Mucosa of descending colon (tissue), 3 donors: ENCODE results near the gene KCNJ1. TPM values are rescaled to one million over a fixed set of nuclear protein-coding genes. Genes with fewer than 3 reads are reported as not detected.

Source experiments
- ATAC-seq: fragments of 200-7000 bp; cut with Tn5 transposase; one replicate; pipeline ENCODE4 v1.9.1; 2020; ENCODE audit warnings: mild to moderate bottlenecking, moderate library complexity
- DNase-seq, 3 donors: peaks; one replicate each; pipeline ENCODE4 v3.0.0-alpha.2; 2020
- H3K36me3 ChIP-seq: fragments of 200-600 bp; one replicate; pipeline ENCODE4 v1.8.0; 2021; ENCODE audit warnings: low read depth, mild to moderate bottlenecking
- H3K4me1 ChIP-seq: fragments of 200-600 bp; one replicate; pipeline ENCODE4 v1.8.0; 2021; ENCODE audit warnings: low read depth, mild to moderate bottlenecking
- H3K4me3 ChIP-seq: fragments of 200-600 bp; one replicate; pipeline ENCODE4 v1.8.0; 2021; ENCODE audit warnings: mild to moderate bottlenecking
- H3K9me3 ChIP-seq: fragments of 200-600 bp; one replicate; pipeline ENCODE4 v1.8.0; 2021; ENCODE audit warnings: mild to moderate bottlenecking
- CTCF ChIP-seq: fragments of 200-600 bp; IDR thresholded peaks from one replicate; pipeline ENCODE4 v1.8.0; 2022; ENCODE audit warnings: antibody characterized with exemption, mild to moderate bottlenecking
- intact Hi-C, 2 donors: fragments of 100-400 bp; cut with DNase I in 1 of 2; cut with micrococcal nuclease in 1 of 2; formaldehyde crosslinking; loops; one replicate each; pipeline versions ENCODE4 v1.11.0 to v1.11.1; 2022; cut with DNase I, micrococcal nuclease
- total RNA-seq, 3 donors: library from RNA; stranded (reverse); fragmentation: NEBNext Ultra II Directional in 2 of 3; extraction: Animal tissue kit (Norgen Biotek cat#: 25700) in 2 of 3; gene quantifications; one replicate each; pipeline versions ENCODE4 v1.2.1 to v1.2.4, GENCODE V29; 2021 to 2023
- donor health status: DM: no; HTN: no; CAD: no; lungs with moderate emphysema.
- donor health status: DM: no; HTN: no; CAD: no.
- donor health status: DM: no; HTN: yes; CAD: no.

KCNJ1 gene
- total RNA-seq, 3 donors from 2014 or later, result not detected

GRCh38 chr11:128904656-128905344 is 37.7 kb upstream of the KCNJ1 start:
- peak; percentile 70 for ATAC-seq
- Histone ChIP-seq H3K9me3 (no peaks in the 10 kb centered on the region), H3K36me3 (no peaks in the 10 kb centered on the region), H3K4me3 (no peak overlapping the region), H3K4me1 (no peaks in the 10 kb centered on the region)
- TF ChIP-seq CTCF, result no peak
- peak in 2 of 3 donors; percentile 29 to 73 for DNase-seq
- intact Hi-C loops, result no loop called here

GRCh38 chr11:128904303-128904655 is 37.2 kb upstream of the KCNJ1 start:
- DNase-seq, result peak in 1 of 3 donors; percentile 22
- H3K4me1 ChIP-seq, result no peaks in the 10 kb centered on the region

GRCh38 chr11:128903248-128904061 is 36.4 kb upstream of the KCNJ1 start:
- no peak for TF ChIP-seq CTCF
- intact Hi-C loops, result no loop called here
- Histone ChIP-seq H3K9me3 (no peaks in the 10 kb centered on the region), H3K36me3 (no peaks in the 10 kb centered on the region), H3K4me1 (no peaks in the 10 kb centered on the region), H3K4me3 (no peak overlapping the region)
- no peak for ATAC-seq
- peak; percentile 33 to 58 (median 38) for DNase-seq

More at GRCh38 chr11:128904303-128904655, 37.2 kb upstream of the KCNJ1 start:
- no peak for TF ChIP-seq CTCF
- Histone ChIP-seq H3K4me3 (no peak overlapping the region), H3K36me3 (no peaks in the 10 kb centered on the region), H3K9me3 (no peaks in the 10 kb centered on the region)
- intact Hi-C loops, result no loop called here
- no peak for ATAC-seq

DNA sequence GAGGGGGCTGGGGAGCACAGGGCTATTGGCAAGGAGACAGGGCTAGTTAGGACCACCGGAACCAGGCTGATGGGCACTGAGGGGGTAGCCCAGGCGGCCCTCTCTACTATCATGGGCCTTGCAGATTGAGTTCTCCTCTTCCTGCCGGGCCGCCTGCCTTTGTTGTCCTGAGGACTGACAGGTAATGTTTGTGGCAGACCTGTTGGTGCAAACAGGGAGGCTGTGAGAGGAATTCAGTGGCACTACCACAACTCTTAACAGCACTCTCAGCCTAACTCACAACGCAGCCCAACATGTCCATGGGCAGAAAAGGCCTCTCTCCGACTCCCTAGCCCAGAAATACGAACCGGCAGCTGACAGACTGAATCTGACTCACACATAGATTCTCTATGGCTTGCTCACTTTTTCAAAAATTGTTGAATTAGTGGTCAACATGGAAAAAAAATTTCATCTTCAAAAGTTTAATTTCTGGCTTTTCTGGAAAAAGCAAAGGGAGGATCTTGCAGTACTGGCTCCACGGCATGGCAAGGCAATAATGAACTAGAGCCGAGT is 35.5 kb upstream of the KCNJ1 start:
- DNase-seq, result peak in 1 of 3 donors; percentile 14
- intact Hi-C loops, result no loop called here
- TF ChIP-seq CTCF, result no peak
- H3K36me3 ChIP-seq, result no peaks in the 10 kb centered on the region
- H3K4me3 ChIP-seq, result no peak overlapping the region
- H3K4me1 ChIP-seq, result no peaks in the 10 kb centered on the region
- ATAC-seq, result no peak
- no peaks in the 10 kb centered on the region for H3K9me3 ChIP-seq

- H3K4me1 ChIP-seq, result no peaks in the 10 kb centered on the region
- no peak for TF ChIP-seq CTCF
- no peaks in the 10 kb centered on the region for H3K9me3 ChIP-seq
- no peak overlapping the region for H3K4me3 ChIP-seq
- ATAC-seq (no peak), DNase-seq (no peak)
- no peaks in the 10 kb centered on the region for H3K36me3 ChIP-seq
- intact Hi-C loops, result no loop called here
Measured at GRCh38 chr11:128901653-128902514, 34.8 kb upstream of the KCNJ1 start.
